Measurements from ENCODE around the gene GRM5.
"Not testable (repeated sequence)": the region's sequence is repeated elsewhere in the genome, so short reads cannot be mapped to it uniquely, and the experiment has no call there.

GRM5 gene

DNA sequence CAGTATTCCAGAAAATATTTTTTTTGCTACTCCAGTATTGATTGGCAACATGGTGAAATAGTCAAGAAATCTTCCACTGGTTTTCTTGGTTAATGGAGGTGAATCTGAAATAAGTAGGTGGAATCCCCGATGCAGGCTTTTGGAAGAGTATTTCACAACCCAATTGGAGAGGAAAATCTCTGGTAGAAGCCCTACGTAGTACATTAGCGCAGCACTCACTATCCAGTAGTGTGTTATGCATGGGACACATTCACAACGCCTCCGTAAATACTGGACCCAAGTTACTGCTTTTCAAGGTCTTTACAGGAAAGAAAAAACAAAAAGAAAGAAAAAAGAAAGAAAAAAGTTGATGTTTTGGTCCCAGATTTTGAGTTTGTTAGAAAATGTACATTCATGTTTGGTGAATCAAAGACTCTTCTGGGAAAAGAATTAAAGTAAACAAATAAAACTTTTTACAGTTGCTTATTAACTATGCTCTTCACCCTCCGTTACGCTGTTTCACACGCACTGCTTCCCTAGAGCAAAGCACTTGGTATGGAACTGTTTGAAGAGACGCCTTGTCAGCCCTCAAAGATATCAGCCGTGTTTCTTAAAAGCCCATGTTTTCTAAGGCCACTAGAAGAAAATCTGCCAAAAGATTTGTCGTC is 557.9 kb downstream of the GRM5 start:
- DNase-seq (ENCODE audit: low read depth, low spot score) = no peak

DNA sequence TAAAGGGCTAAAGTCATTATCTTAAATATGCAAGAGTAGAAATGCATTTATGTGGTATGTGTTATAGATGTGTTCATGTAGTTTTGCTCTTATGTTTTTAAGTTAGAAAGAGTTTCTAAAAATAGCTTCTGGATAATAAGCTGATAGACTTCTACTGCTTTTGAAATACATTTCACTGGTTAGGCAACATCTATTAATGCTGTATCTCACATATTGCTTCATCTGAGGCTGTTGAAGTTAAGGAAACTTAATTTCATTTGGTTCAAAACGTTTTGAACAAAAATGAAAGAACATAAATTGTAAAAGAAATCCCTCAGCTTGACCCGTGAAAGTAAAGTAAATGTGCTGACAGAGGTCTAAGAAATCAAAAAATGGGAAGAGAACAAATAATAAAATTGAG is 564.2 kb downstream of the GRM5 start:
- no peak for DNase-seq (ENCODE audit: low read depth, low spot score)

DNA sequence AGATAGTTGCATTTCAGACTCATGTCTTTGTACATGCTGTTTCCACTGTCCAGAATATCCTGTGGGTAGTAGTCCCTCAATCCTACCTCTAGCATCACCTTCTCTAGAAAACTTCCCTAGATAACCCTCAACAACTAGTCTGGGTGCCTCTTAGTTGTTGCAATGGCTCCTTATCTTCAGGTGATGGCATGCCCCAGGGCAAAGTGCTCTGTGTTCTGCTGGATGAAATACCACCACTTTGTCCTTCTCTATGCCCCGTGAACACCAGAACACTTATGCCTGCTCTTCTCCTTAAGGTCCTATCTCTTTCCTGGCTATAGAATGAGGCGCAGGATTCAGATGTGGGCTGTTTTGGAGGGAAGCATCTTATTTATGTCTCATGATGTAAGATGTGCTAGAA is 569.9 kb downstream of the GRM5 start:
- DNase-seq (ENCODE audit: low read depth, low spot score) = no peak

- no peak for DNase-seq (ENCODE audit: low read depth, low spot score)
Observed at GRCh38 chr11:88494848-88495247, 570.9 kb downstream of the GRM5 start.

DNA sequence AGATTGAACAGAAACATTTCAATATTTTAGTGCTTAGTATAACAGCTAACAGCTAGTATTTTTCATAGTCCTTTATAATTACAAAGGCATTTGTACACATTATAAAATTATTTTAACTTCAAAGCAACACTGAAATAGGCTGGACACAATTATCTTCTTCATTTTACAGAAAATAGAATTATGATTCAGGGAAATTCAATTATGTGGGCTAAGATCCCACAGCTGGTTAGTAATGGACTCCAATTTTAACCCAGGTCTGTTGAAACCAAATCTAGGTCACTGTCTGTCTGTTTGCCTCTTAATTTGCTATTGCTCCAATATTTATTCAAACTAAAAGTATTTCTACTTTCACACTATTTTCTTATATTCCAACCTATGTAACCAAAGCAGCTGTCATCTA is 574.1 kb downstream of the GRM5 start:
- DNase-seq (ENCODE audit: low read depth, low spot score) = no peak

GRCh38 chr11:88489030-88489429 is 576.8 kb downstream of the GRM5 start:
- no peak for DNase-seq (ENCODE audit: low read depth, low spot score)

GRCh38 chr11:88487646-88488045 is 578.1 kb downstream of the GRM5 start:
- no peak for DNase-seq (ENCODE audit: low read depth, low spot score)

- DNase-seq (ENCODE audit: low read depth, low spot score) = no peak
Observed at GRCh38 chr11:88484873-88485621, 580.7 kb downstream of the GRM5 start.

DNA sequence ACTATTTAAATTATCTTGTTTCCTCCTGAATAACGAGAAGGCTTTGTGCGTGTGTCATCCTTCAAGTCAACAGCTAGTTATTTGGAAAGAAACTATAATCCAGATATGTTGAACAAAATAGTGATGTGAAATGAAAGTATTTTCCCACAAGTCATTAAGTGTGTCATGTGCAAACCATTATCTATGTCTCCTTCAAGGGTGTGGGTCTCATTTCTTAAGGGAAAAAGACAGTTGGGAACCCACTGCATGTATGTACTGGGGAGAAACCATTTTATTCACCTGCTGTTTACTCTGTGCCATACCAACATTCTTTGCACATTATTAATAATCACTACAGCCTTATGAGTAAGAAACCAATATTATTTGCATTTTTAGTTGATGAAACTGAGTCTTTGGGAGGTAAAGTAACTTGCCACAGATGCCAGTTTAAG is 582.9 kb downstream of the GRM5 start:
- DNase-seq (ENCODE audit: low read depth, low spot score) = no peak

- no peak for DNase-seq (ENCODE audit: low read depth, low spot score)
Observed at GRCh38 chr11:88480223-88480622, 585.6 kb downstream of the GRM5 start.

GRCh38 chr11:88478136-88478815 is 587.5 kb downstream of the GRM5 start:
- no peak for DNase-seq (ENCODE audit: low read depth, low spot score)

- no peak for DNase-seq (ENCODE audit: low read depth, low spot score)
Observed at GRCh38 chr11:88475991-88476418, 589.8 kb downstream of the GRM5 start.

- DNase-seq (ENCODE audit: low read depth, low spot score) = no peak
Observed at GRCh38 chr11:88474655-88475054, 591.1 kb downstream of the GRM5 start.

DNA sequence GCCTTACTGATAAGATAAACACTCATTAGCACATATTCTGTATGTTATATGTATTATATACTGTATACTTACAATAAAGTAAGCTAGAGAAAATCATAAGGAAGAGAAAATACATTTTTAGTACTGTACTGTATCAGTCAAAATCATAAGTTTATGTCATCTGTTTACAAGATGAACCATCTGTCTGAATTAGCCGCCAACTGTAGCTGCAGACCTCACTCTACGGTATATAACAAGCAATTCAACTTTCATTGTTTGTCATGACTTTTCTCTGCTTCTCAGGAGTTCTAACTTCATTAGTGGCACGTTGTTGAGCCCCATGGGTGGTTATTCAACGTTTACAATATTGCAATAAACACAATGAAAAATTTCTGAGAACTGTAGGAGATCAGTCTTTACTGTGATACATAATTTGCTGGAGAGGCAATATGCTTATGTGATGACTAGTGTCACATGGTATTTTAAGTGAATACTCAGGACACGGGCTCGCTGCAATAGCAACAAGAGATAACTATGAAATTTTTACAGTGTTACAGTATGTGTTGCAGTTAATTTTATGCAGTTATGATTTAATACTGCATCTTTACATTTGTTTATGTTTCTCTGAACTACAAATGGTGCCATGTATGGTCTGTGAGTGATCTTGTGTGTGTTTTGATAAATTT is 596.1 kb downstream of the GRM5 start:
- DNase-seq (ENCODE audit: low read depth, low spot score) = no peak

DNA sequence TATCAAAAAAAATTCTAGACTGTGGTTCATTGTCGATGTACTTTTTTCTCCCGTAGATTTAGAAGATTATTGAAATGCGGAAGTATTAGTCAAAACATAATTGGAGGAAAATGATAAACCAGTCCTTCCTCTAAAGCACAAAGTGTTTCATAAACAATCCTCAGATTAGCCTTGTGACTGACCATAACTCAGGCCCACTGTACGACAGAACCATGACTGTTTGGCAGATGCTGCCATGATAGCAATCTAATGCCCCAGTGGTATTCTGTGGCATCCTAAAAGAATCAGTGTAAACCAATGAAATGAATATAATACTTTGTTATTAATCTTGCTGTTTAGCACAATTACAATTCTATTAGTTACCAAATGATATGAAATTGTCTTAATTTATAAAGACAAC is 601.3 kb downstream of the GRM5 start:
- DNase-seq (ENCODE audit: low read depth, low spot score) = no peak

DNA sequence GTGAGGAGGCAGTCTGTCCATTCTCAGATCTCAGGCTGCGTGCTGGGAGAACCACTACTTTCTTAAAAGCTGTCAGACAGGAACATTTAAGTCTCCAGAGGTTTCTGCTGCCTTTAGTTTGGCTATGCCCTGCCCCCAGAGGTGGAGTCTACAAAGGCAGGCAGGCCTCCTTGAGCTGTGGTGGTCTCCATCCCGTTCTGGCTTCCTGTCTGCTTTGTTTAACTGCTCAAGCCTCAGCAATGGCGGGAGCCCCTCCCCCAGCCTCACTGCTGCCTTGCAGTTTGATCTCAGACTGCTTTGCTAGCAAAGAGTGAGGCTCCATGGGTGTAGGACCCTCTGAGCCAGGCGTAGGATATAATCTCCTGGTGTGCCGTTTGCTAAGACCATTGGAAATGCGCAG is 602.5 kb downstream of the GRM5 start:
- not testable (repeated sequence) for DNase-seq (ENCODE audit: low read depth, low spot score)

- not testable (repeated sequence) for DNase-seq (ENCODE audit: low read depth, low spot score)
Observed at GRCh38 chr11:88458047-88458446, 607.7 kb downstream of the GRM5 start.

DNA sequence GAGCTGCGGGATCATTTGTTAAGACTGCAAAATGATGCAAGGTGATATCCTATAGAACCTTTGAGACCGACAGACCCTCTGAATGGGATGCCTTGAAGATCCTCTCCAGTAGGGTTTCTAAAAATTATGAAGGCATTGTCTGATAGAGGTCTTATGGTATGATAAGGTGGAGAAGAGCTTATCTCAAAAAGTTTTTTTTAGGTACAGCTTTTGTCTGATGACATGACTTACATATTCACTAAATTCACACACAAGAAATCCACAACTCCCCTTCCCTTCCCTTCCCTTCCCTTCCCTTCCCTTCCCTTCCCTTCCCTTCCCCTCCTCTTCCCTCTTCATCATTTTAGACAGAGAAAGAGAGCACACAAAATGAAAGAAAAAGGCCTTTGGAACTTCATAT is 609.8 kb downstream of the GRM5 start:
- DNase-seq (ENCODE audit: low read depth, low spot score) = no peak

DNA sequence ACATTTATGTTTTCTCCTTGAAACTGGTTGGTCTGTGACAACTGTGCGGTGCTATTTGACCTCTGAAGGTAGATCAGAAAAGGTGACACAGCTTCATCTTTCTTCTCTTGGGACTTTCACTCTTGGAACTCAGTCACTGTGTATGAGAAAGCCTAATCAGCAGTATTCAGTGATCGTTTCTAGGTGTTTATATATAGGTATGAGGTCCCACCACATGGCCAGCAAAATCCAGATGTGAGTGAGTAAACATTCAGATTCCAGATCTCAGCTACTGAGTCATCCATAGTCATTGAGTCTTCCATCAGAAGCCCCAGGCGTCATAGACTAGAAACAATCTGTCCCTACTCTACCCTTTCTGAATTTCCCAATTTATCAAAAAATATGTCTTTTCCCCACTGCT is 610.9 kb downstream of the GRM5 start:
- DNase-seq (ENCODE audit: low read depth, low spot score) = no peak

Measured in brain pericyte (primary cell).